Measurements from ENCODE around the gene MAST1. TPM values are rescaled to one million over a fixed set of nuclear protein-coding genes. Genes with fewer than 3 reads are reported as not detected.
"Not testable (repeated sequence)": the region's sequence is repeated elsewhere in the genome, so short reads cannot be mapped to it uniquely, and the experiment has no call there.

Gene MAST1
- total and polyA plus RNA-seq, 4 donors: 0.08 to 0.54 (median 0.23) TPM

DNA sequence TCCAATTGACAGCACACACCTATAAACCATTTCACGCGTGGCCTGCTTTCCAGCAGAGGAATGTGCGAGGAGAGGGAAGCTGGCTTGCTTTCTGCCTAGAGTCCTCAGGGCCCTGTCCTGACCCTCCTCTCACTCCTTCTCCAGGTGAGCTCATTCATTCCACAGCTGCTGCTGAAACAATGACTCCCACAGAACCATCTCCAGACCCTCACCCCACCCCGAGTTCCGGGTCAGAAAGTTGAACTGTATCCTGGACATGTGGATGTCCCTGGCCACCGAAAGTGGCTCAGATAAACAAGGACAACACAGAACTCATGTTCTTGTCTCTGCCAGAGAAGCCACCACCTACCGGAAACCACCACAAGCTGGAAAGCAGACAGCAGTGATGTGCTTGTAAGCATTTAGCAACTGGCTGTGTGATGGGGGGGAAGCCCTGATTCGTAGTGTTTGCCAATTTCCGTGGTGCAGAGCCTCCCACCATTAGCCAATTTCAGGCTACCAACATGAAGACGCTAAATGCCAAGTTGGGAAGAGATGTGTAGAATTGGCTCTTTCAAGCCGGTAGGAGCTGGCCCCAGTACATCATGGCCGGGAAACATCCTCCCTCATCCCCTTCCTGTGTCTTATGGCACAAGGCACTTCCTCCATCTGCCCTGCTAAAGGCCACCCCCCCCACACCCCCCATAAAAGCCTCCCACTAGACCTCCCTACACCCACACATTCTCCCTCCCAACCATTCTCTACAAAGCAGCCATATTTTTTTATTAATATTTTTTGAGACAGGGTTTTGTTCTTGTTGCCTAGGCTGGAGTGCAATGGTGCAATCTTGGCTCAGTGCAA is 75.8 kb downstream of the MAST1 start:
- DNase-seq (ENCODE audit: low spot score): no peak
- Histone ChIP-seq H3K27me3 (ENCODE audit: control insufficient read depth in 4 of 4, insufficient read depth in 4 of 4, low read length in 3 of 4) (no peaks in the 10 kb centered on the region), H3K9me3 (ENCODE audit: control insufficient read depth in 4 of 4, low read length in 3 of 4) (no peaks in the 10 kb centered on the region), H3K4me1 (ENCODE audit: control insufficient read depth in 4 of 4, insufficient read depth in 4 of 4, low read length in 3 of 4) (peaks cover 0 to 9% (median 9%) of the 10 kb centered on the region in 4 donors), H3K9ac (ENCODE audit: low read depth in 1 of 2, low read length in 2 of 2) (no peak overlapping the region), H3K36me3 (ENCODE audit: control insufficient read depth in 4 of 4, insufficient read depth in 3 of 4, low read depth in 1 of 4, low read length in 3 of 4) (no peaks in the 10 kb centered on the region), H3K4me3 (ENCODE audit: low read depth in 1 of 3, low read length in 3 of 3) (no peak overlapping the region), H3K27ac (ENCODE audit: low read depth in 1 of 2, low read length in 2 of 2) (no peak overlapping the region)
- 66% methylated on average over 12 of the region's 12 CpGs for WGBS
- TF ChIP-seq SP1 (IDR thresholded peaks at IDR 0.05): peak; percentile 11
- TF ChIP-seq, protein P1, sequence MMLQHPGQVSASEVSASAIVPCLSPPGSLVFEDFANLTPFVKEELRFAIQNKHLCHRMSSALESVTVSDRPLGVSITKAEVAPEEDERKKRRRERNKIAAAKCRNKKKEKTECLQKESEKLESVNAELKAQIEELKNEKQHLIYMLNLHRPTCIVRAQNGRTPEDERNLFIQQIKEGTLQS (IDR thresholded peaks at IDR 0.05): no peak
- TF ChIP-seq GABPA (IDR thresholded peaks at IDR 0.05 in 1 of 2, conservative IDR thresholded peaks at IDR 0.05 in 1 of 2): no peak
- no peak for TF ChIP-seq TAF1 (conservative IDR thresholded peaks at IDR 0.05)
- TF ChIP-seq HNF4G (IDR thresholded peaks at IDR 0.05): no peak
- no peak for TF ChIP-seq RXRA (IDR thresholded peaks at IDR 0.05)

DNA sequence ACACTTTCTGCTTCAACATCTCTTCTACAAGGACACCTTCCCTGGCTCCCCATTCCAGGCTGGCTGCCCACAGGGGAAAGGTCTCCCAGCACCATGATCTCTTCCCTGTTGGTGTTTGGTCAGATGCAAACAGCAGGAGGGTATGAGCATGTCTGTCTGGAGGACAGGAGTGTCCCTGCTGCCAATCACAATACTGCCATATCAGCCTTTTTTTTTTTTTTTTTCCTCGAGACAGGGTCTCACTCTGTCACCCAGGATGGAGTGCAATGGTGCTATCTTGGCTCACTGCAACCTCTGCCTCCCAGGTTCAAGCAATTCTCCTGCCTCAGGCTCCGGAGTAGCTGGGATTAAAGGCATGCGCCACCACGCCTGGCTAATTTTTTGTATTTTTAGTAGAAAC is 77.5 kb downstream of the MAST1 start:
- not testable (repeated sequence) for H3K9ac ChIP-seq (ENCODE audit: low read depth in 1 of 2, low read length in 2 of 2); H3K4me1 ChIP-seq (ENCODE audit: control insufficient read depth in 4 of 4, insufficient read depth in 4 of 4, low read length in 3 of 4); H3K36me3 ChIP-seq (ENCODE audit: control insufficient read depth in 4 of 4, insufficient read depth in 3 of 4, low read depth in 1 of 4, low read length in 3 of 4); H3K27ac ChIP-seq (ENCODE audit: low read depth in 1 of 2, low read length in 2 of 2); H3K4me3 ChIP-seq (ENCODE audit: low read depth in 1 of 3, low read length in 3 of 3); H3K9me3 ChIP-seq (ENCODE audit: control insufficient read depth in 4 of 4, low read length in 3 of 4); H3K27me3 ChIP-seq (ENCODE audit: control insufficient read depth in 4 of 4, insufficient read depth in 4 of 4, low read length in 3 of 4); DNase-seq (ENCODE audit: low spot score)
- 88% methylated on average over 4 of the region's 4 CpGs for WGBS

GRCh38 chr19:12918253-12918652 is 79.9 kb downstream of the MAST1 start:
- no peak overlapping the region for H3K27ac ChIP-seq (ENCODE audit: low read depth in 1 of 2, low read length in 2 of 2)
- no peak overlapping the region for H3K4me3 ChIP-seq (ENCODE audit: low read depth in 1 of 3, low read length in 3 of 3)
- WGBS: 96% methylated on average over 14 of the region's 14 CpGs
- H3K9ac ChIP-seq (ENCODE audit: low read depth in 1 of 2, low read length in 2 of 2): no peak overlapping the region
- H3K4me1 ChIP-seq (ENCODE audit: control insufficient read depth in 4 of 4, insufficient read depth in 4 of 4, low read length in 3 of 4): peaks cover 0 to 6% (median 4%) of the 10 kb centered on the region in 4 donors
- no peaks in the 10 kb centered on the region for H3K9me3 ChIP-seq (ENCODE audit: control insufficient read depth in 4 of 4, low read length in 3 of 4)
- H3K27me3 ChIP-seq (ENCODE audit: control insufficient read depth in 4 of 4, insufficient read depth in 4 of 4, low read length in 3 of 4): no peaks in the 10 kb centered on the region
- peaks cover 5 to 11% (median 7%) of the 10 kb centered on the region in 4 donors for H3K36me3 ChIP-seq (ENCODE audit: control insufficient read depth in 4 of 4, insufficient read depth in 3 of 4, low read depth in 1 of 4, low read length in 3 of 4)
- no peak for DNase-seq (ENCODE audit: low spot score)
- no peak for TF ChIP-seq REST (IDR thresholded peaks at IDR 0.05)

DNA sequence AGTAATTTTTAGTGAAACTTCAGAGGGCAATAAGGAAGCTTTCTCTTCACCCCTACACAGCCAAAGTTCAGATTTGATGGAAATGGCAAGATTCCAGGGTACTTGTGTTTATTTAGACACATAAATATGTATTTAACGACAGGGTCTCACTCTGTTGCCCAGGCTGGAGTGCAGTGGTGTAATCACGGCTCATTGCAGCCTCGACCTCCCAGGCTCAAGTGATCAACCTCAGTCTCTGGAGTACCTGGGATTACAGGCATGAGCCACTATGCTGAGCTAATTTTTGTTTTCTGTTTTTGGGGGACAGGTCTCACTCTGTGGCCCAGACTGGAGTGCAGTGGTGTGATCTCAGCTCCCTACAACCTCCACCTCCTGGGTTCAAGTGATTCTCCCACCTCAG is 82.7 kb downstream of the MAST1 start:
- no peaks in the 10 kb centered on the region for H3K27me3 ChIP-seq (ENCODE audit: control insufficient read depth in 4 of 4, insufficient read depth in 4 of 4, low read length in 3 of 4)
- peaks cover 19 to 32% (median 25%) of the 10 kb centered on the region in 4 donors for H3K36me3 ChIP-seq (ENCODE audit: control insufficient read depth in 4 of 4, insufficient read depth in 3 of 4, low read depth in 1 of 4, low read length in 3 of 4)
- H3K27ac ChIP-seq (ENCODE audit: low read depth in 1 of 2, low read length in 2 of 2): no peak overlapping the region
- no peak for DNase-seq (ENCODE audit: low spot score)
- 50% methylated on average over 3 of the region's 3 CpGs for WGBS
- no peak overlapping the region for H3K4me3 ChIP-seq (ENCODE audit: low read depth in 1 of 3, low read length in 3 of 3)
- H3K9me3 ChIP-seq (ENCODE audit: control insufficient read depth in 4 of 4, low read length in 3 of 4): no peaks in the 10 kb centered on the region
- H3K4me1 ChIP-seq (ENCODE audit: control insufficient read depth in 4 of 4, insufficient read depth in 4 of 4, low read length in 3 of 4): peaks cover 0 to 5% (median 3%) of the 10 kb centered on the region in 4 donors
- H3K9ac ChIP-seq (ENCODE audit: low read depth in 1 of 2, low read length in 2 of 2): no peak overlapping the region
- TF ChIP-seq MAX (IDR thresholded peaks at IDR 0.05): no peak
- no peak for TF ChIP-seq FOXA2 (IDR thresholded peaks at IDR 0.05)
- TF ChIP-seq GABPA (IDR thresholded peaks at IDR 0.05 in 1 of 2, conservative IDR thresholded peaks at IDR 0.05 in 1 of 2): no peak
- no peak for TF ChIP-seq FOXA1 (IDR thresholded peaks at IDR 0.05)
- no peak for TF ChIP-seq REST (IDR thresholded peaks at IDR 0.05)
- no peak for TF ChIP-seq NR2F2 (IDR thresholded peaks at IDR 0.05)
- TF ChIP-seq HNF4A (conservative IDR thresholded peaks at IDR 0.05): no peak
- no peak for TF ChIP-seq RXRA (IDR thresholded peaks at IDR 0.05)
- TF ChIP-seq HNF4G (IDR thresholded peaks at IDR 0.05): no peak
- no peak for TF ChIP-seq YY1 (IDR thresholded peaks at IDR 0.05)
- no peak for TF ChIP-seq EGR1 (IDR thresholded peaks at IDR 0.05; ENCODE audit: low read depth in 2 of 2)
- no peak for TF ChIP-seq JUND (IDR thresholded peaks at IDR 0.05)
